ENCODE results near the gene TMEM223.

Gene TMEM223

GRCh38 chr11:62796281-62796680, 4.5 kb upstream of the TMEM223 start:
- TF ChIP-seq CTCF (conservative IDR thresholded peaks at IDR 0.05; ENCODE audit: low read depth, low read length) = no peak
- H3K4me3 ChIP-seq (ENCODE audit: low read depth, low read length) = no peak overlapping the region
- no peak for DNase-seq (ENCODE audit: low read depth)

- no peak for TF ChIP-seq CTCF (conservative IDR thresholded peaks at IDR 0.05; ENCODE audit: low read depth, low read length)
- no peak overlapping the region for H3K4me3 ChIP-seq (ENCODE audit: low read depth, low read length)
- DNase-seq (ENCODE audit: low read depth) = no peak
Observed at GRCh38 chr11:62794201-62794775, 2.5 kb upstream of the TMEM223 start.

- H3K4me3 ChIP-seq (ENCODE audit: low read depth, low read length) = no peak overlapping the region
- no peak for TF ChIP-seq CTCF (conservative IDR thresholded peaks at IDR 0.05; ENCODE audit: low read depth, low read length)
- no peak for DNase-seq (ENCODE audit: low read depth)
Observed at GRCh38 chr11:62792202-62792575, 383 bp upstream of the TMEM223 start.

GRCh38 chr11:62789576-62789975, 2.2 kb downstream of the TMEM223 start:
- no peak for TF ChIP-seq CTCF (conservative IDR thresholded peaks at IDR 0.05; ENCODE audit: low read depth, low read length)
- no peak for DNase-seq (ENCODE audit: low read depth)
- no peak overlapping the region for H3K4me3 ChIP-seq (ENCODE audit: low read depth, low read length)

- no peak for DNase-seq (ENCODE audit: low read depth)
- TF ChIP-seq CTCF (conservative IDR thresholded peaks at IDR 0.05; ENCODE audit: low read depth, low read length) = no peak
- no peak overlapping the region for H3K4me3 ChIP-seq (ENCODE audit: low read depth, low read length)
Observed at GRCh38 chr11:62788991-62789390, 2.8 kb downstream of the TMEM223 start.

- peak within 1 kb of the TSS; percentile 98 for H3K4me3 ChIP-seq (ENCODE audit: low read depth, low read length)
- peak; percentile 98 for DNase-seq (ENCODE audit: low read depth)
- peak; percentile 72 for TF ChIP-seq CTCF (conservative IDR thresholded peaks at IDR 0.05; ENCODE audit: low read depth, low read length)
Observed at GRCh38 chr11:62787005-62787759, 4.6 kb downstream of the TMEM223 start, which contains the start of gene TMEM179B. Gene TMEM179B (plus strand): TSS chr11:62787402. CDS start chr11:62787432, 30 bp downstream.

All from choroid plexus epithelial cell (primary cell).